Neural progenitor cell (in vitro differentiated cells): Measurements from ENCODE around the gene CABLES1.

ENCODE experiments used
- EZH2phosphoT487 ChIP-seq: fragments of 200-600 bp; sonication (generic); IDR thresholded peaks from 2 replicates; pipeline ENCODE4 v1.6.1; 2017; ENCODE audit warnings: antibody characterized with exemption
- TF ChIP-seq, protein P1 (sequence below): fragments of 200-600 bp; sonication (generic); IDR thresholded peaks from 2 replicates; pipeline ENCODE4 v1.5.1; 2017; ENCODE audit warnings: antibody characterized with exemption, mild to moderate bottlenecking

DNA sequence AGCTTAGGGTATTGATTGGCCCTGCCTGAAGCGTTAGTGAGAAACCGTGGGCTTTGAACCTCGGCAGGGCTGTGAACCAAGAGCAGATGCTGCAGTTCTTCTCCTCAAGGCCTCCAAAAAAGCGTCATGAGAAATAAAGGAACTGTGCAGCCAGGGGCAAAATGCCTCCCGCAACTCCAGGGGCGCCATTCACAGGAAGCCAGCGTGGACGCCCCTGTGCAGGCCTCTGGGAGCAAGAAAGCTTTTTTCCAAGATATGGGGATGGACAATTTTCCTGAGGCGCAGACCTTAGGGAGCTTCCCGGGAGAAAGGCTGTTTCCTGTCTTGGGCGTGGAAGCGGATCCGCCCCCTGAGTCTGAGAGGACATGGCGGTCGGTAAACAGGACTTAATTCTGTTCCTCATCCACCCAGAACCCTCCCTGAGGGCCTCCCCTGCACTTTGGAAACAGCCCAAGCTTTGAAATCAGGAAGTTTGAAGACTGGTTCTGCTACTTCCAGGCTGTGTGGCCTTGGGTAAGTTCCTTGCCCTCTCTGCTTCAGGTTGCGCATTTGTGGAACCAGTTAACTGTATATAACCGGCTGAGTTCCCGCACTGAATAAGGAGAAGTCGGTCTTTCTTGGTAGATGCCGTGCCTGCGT is 29.6 kb upstream of the CABLES1 start:
- TF ChIP-seq, protein P1, sequence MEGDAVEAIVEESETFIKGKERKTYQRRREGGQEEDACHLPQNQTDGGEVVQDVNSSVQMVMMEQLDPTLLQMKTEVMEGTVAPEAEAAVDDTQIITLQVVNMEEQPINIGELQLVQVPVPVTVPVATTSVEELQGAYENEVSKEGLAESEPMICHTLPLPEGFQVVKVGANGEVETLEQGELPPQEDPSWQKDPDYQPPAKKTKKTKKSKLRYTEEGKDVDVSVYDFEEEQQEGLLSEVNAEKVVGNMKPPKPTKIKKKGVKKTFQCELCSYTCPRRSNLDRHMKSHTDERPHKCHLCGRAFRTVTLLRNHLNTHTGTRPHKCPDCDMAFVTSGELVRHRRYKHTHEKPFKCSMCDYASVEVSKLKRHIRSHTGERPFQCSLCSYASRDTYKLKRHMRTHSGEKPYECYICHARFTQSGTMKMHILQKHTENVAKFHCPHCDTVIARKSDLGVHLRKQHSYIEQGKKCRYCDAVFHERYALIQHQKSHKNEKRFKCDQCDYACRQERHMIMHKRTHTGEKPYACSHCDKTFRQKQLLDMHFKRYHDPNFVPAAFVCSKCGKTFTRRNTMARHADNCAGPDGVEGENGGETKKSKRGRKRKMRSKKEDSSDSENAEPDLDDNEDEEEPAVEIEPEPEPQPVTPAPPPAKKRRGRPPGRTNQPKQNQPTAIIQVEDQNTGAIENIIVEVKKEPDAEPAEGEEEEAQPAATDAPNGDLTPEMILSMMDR, result no peak
- no peak for TF ChIP-seq EZH2phosphoT487
